Retinal pigment epithelial cell (primary cell): ENCODE data around the gene DNMBP.

Experiments
- DNase-seq: peaks from one replicate; pipeline ENCODE4 v3.0.0-alpha.2; 2010; ENCODE audit warnings: low read depth
- H3K4me3 ChIP-seq: 2 replicates; pipeline ENCODE4 v1.5.1; 2011; ENCODE audit warnings: mild to moderate bottlenecking, low read length, control low read depth, moderate library complexity
- CTCF ChIP-seq: conservative IDR thresholded peaks from 2 replicates; pipeline ENCODE4 v1.5.1; 2011; ENCODE audit warnings: low read depth, low read length, control low read depth, inconsistent platforms

The DNMBP gene

GRCh38 chr10:99917963-99918825 lies 91.6 kb downstream of the DNMBP start:
- DNase-seq = no peak

GRCh38 chr10:99916776-99917175 lies 93.0 kb downstream of the DNMBP start:
- no peak for DNase-seq
- no peak for TF ChIP-seq CTCF
- no peak overlapping the region for H3K4me3 ChIP-seq

More at GRCh38 chr10:99917963-99918825, 91.6 kb downstream of the DNMBP start:
- peak overlapping the region; percentile 51 for H3K4me3 ChIP-seq
- no peak for TF ChIP-seq CTCF

GRCh38 chr10:99915414-99915813 lies 94.3 kb downstream of the DNMBP start:
- DNase-seq = no peak
- TF ChIP-seq CTCF = no peak

GRCh38 chr10:99914236-99914635 lies 95.5 kb downstream of the DNMBP start:
- H3K4me3 ChIP-seq = peak overlapping the region; percentile 52
- no peak for DNase-seq
- TF ChIP-seq CTCF = no peak

More at GRCh38 chr10:99915414-99915813, 94.3 kb downstream of the DNMBP start:
- H3K4me3 ChIP-seq = no peak overlapping the region

- H3K4me3 ChIP-seq = peak overlapping the region; percentile 52
- peak; percentile 42 for TF ChIP-seq CTCF
- DNase-seq = no peak
Measured at GRCh38 chr10:99913831-99914235, 95.9 kb downstream of the DNMBP start.

- no peak overlapping the region for H3K4me3 ChIP-seq
- peak; percentile 68 for DNase-seq
- no peak for TF ChIP-seq CTCF
Measured at GRCh38 chr10:99912041-99912440, 97.7 kb downstream of the DNMBP start.

GRCh38 chr10:99908512-99908911 lies 101.2 kb downstream of the DNMBP start:
- TF ChIP-seq CTCF = no peak
- no peak overlapping the region for H3K4me3 ChIP-seq
- DNase-seq = no peak
